ENCODE measurements around the gene RBBP5. TPM values are rescaled to one million over a fixed set of nuclear protein-coding genes. Genes with fewer than 3 reads are reported as not detected.

Gene RBBP5
- polyA plus RNA-seq, 1 donor from 2014 or later = 24.2 TPM

DNA sequence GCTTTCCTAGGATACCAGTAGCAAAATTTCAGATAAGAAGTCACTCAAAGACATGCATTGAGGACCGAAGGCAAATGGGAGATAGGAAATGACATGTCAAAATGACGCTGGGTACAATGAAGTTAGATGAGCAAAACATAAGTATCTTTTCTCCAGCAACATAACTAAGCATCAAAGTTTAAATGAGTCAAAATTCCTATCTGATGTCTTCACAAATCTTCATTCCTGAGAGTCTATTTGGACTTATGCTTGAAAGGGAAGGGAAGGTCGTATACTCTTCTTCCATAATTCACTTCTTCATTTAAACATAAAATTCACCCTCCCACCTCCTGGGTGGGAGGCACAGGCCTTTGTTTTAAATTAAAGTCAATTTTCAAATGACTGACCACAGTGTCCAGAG, 33.4 kb downstream of the RBBP5 start:
- no peak overlapping the region for H2AFZ ChIP-seq (ENCODE audit: low read depth, low read length)
- TF ChIP-seq RAD21 (conservative IDR thresholded peaks at IDR 0.05) = no peak
- TF ChIP-seq, protein P1, sequence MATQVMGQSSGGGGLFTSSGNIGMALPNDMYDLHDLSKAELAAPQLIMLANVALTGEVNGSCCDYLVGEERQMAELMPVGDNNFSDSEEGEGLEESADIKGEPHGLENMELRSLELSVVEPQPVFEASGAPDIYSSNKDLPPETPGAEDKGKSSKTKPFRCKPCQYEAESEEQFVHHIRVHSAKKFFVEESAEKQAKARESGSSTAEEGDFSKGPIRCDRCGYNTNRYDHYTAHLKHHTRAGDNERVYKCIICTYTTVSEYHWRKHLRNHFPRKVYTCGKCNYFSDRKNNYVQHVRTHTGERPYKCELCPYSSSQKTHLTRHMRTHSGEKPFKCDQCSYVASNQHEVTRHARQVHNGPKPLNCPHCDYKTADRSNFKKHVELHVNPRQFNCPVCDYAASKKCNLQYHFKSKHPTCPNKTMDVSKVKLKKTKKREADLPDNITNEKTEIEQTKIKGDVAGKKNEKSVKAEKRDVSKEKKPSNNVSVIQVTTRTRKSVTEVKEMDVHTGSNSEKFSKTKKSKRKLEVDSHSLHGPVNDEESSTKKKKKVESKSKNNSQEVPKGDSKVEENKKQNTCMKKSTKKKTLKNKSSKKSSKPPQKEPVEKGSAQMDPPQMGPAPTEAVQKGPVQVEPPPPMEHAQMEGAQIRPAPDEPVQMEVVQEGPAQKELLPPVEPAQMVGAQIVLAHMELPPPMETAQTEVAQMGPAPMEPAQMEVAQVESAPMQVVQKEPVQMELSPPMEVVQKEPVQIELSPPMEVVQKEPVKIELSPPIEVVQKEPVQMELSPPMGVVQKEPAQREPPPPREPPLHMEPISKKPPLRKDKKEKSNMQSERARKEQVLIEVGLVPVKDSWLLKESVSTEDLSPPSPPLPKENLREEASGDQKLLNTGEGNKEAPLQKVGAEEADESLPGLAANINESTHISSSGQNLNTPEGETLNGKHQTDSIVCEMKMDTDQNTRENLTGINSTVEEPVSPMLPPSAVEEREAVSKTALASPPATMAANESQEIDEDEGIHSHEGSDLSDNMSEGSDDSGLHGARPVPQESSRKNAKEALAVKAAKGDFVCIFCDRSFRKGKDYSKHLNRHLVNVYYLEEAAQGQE (IDR thresholded peaks at IDR 0.05; ENCODE audit: borderline replicate concordance) = no peak
- no peak for TF ChIP-seq POLR2AphosphoS5 (IDR thresholded peaks at IDR 0.05)
- TF ChIP-seq SMC3 (conservative IDR thresholded peaks at IDR 0.05; ENCODE audit: poor library complexity) = no peak
- TF ChIP-seq EP300 (conservative IDR thresholded peaks at IDR 0.05; ENCODE audit: poor library complexity, severe bottlenecking) = no peak
- TF ChIP-seq EZH2 (IDR thresholded peaks at IDR 0.05; ENCODE audit: borderline replicate concordance, insufficient read depth, low read length, poor library complexity, severe bottlenecking) = no peak
- TF ChIP-seq MXI1 (conservative IDR thresholded peaks at IDR 0.05; ENCODE audit: poor library complexity, severe bottlenecking) = no peak
- TF ChIP-seq, protein P2, sequence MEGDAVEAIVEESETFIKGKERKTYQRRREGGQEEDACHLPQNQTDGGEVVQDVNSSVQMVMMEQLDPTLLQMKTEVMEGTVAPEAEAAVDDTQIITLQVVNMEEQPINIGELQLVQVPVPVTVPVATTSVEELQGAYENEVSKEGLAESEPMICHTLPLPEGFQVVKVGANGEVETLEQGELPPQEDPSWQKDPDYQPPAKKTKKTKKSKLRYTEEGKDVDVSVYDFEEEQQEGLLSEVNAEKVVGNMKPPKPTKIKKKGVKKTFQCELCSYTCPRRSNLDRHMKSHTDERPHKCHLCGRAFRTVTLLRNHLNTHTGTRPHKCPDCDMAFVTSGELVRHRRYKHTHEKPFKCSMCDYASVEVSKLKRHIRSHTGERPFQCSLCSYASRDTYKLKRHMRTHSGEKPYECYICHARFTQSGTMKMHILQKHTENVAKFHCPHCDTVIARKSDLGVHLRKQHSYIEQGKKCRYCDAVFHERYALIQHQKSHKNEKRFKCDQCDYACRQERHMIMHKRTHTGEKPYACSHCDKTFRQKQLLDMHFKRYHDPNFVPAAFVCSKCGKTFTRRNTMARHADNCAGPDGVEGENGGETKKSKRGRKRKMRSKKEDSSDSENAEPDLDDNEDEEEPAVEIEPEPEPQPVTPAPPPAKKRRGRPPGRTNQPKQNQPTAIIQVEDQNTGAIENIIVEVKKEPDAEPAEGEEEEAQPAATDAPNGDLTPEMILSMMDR (IDR thresholded peaks at IDR 0.05; ENCODE audit: poor library complexity, severe bottlenecking) = no peak
- TF ChIP-seq TAF1 (IDR thresholded peaks at IDR 0.05; ENCODE audit: low read depth) = no peak
- H3K4me2 ChIP-seq (ENCODE audit: low read length) = no peak overlapping the region
- peaks cover 11% of the 10 kb centered on the region for H3K36me3 ChIP-seq (ENCODE audit: insufficient read depth, low read length)
- no peaks in the 10 kb centered on the region for H3K27me3 ChIP-seq (ENCODE audit: insufficient read depth, low read depth, low read length)
- no peak overlapping the region for H3K27ac ChIP-seq (ENCODE audit: low read length)
- no peak overlapping the region for H3K4me3 ChIP-seq (ENCODE audit: low read length)
- no peaks in the 10 kb centered on the region for H4K20me1 ChIP-seq (ENCODE audit: insufficient read depth)
- no peaks in the 10 kb centered on the region for H3F3A ChIP-seq (ENCODE audit: insufficient read depth, low read length, poor library complexity, severe bottlenecking)
- no peaks in the 10 kb centered on the region for H3K9me3 ChIP-seq (ENCODE audit: low read length)
- H3K9me2 ChIP-seq (ENCODE audit: insufficient read depth, low read length) = no peaks in the 10 kb centered on the region
- H3K79me2 ChIP-seq (replicated peaks; ENCODE audit: insufficient read depth, low read length) = no peaks in the 10 kb centered on the region
- no peak overlapping the region for H3K9ac ChIP-seq (ENCODE audit: low read length)

DNA sequence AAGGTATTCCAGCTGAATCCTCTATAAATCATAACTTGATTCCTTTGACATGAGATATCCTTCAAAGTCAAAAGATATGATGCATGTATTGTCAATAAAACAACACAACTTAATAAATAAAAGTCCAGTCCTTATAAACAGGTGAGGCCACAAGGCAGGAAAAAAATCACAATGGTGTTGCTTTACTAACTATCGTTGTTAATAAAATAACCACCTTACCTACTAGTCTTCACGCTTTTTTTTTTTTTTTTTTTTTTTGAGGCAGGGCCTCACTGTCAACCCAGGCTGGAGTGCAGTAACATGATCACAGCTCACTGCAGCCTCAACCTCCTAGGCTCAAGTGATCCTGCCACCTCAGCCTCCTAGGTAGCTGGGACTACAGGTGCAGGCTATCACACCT, 37.4 kb downstream of the RBBP5 start, which contains the start of gene TMEM81:
TMEM81 (minus strand) TSS at position 101 of the 400 bp plus-strand sequence. CDS start 140 bp downstream, outside the sequence.
- no peak within 1 kb of the TSS for H2AFZ ChIP-seq (ENCODE audit: low read depth, low read length)
- no peaks in the 10 kb centered on the region for H3K9me2 ChIP-seq (ENCODE audit: insufficient read depth, low read length)
- no peak within 1 kb of the TSS for H3K4me3 ChIP-seq (ENCODE audit: low read length)
- H4K20me1 ChIP-seq (ENCODE audit: insufficient read depth) = no peaks in the 10 kb centered on the region
- peaks cover 10% of the 10 kb centered on the region for H3K36me3 ChIP-seq (ENCODE audit: insufficient read depth, low read length)
- H3K9me3 ChIP-seq (ENCODE audit: low read length) = no peaks in the 10 kb centered on the region
- H3K79me2 ChIP-seq (replicated peaks; ENCODE audit: insufficient read depth, low read length) = no peaks in the 10 kb centered on the region
- H3K27me3 ChIP-seq (ENCODE audit: insufficient read depth, low read depth, low read length) = no peaks in the 10 kb centered on the region
- H3K4me2 ChIP-seq (ENCODE audit: low read length) = no peak within 1 kb of the TSS
- no peaks in the 10 kb centered on the region for H3F3A ChIP-seq (ENCODE audit: insufficient read depth, low read length, poor library complexity, severe bottlenecking)
- H3K9ac ChIP-seq (ENCODE audit: low read length) = no peak within 1 kb of the TSS
- no peak for TF ChIP-seq RAD21 (conservative IDR thresholded peaks at IDR 0.05)
- TF ChIP-seq EP300 (conservative IDR thresholded peaks at IDR 0.05; ENCODE audit: poor library complexity, severe bottlenecking) = no peak
- no peak for TF ChIP-seq POLR2AphosphoS5 (IDR thresholded peaks at IDR 0.05)
- TF ChIP-seq, protein P1 (IDR thresholded peaks at IDR 0.05; ENCODE audit: borderline replicate concordance) = no peak
- no peak for TF ChIP-seq MXI1 (conservative IDR thresholded peaks at IDR 0.05; ENCODE audit: poor library complexity, severe bottlenecking)
- no peak for TF ChIP-seq TAF1 (IDR thresholded peaks at IDR 0.05; ENCODE audit: low read depth)
- no peak for TF ChIP-seq EZH2 (IDR thresholded peaks at IDR 0.05; ENCODE audit: borderline replicate concordance, insufficient read depth, low read length, poor library complexity, severe bottlenecking)
- TF ChIP-seq SMC3 (conservative IDR thresholded peaks at IDR 0.05; ENCODE audit: poor library complexity) = no peak
- TF ChIP-seq, protein P2 (IDR thresholded peaks at IDR 0.05; ENCODE audit: poor library complexity, severe bottlenecking) = no peak
- H3K27ac ChIP-seq (ENCODE audit: low read length) = no peak within 1 kb of the TSS

Measured in neural cell (in vitro differentiated cells).